WI38 (cell line): Measurements from ENCODE around the gene CBX1.

Experiments used
- H3K4me3 ChIP-seq: 2 replicates; pipeline ENCODE4 v1.5.1; 2011; ENCODE audit warnings: low read depth, mild to moderate bottlenecking, control low read depth, low read length
- CTCF ChIP-seq: IDR thresholded peaks from 2 replicates; pipeline ENCODE4 v1.5.1; 2012; ENCODE audit warnings: low read depth, mild to moderate bottlenecking, control low read depth, low read length

Gene CBX1

GRCh38 chr17:48101012-48101720, at the start of gene CBX1:
TSS of gene CBX1 (minus strand) at chr17:48101478. CDS start at chr17:48077004, 24,474 bp downstream.
- H3K4me3 ChIP-seq, result peak within 1 kb of the TSS; percentile 89
- TF ChIP-seq CTCF, result no peak

GRCh38 chr17:48150597-48151001, 49.3 kb upstream of the CBX1 start:
- no peak overlapping the region for H3K4me3 ChIP-seq
- no peak for TF ChIP-seq CTCF

GRCh38 chr17:48149787-48150463, 48.6 kb upstream of the CBX1 start:
- no peak for TF ChIP-seq CTCF
- no peak overlapping the region for H3K4me3 ChIP-seq

- TF ChIP-seq CTCF, result no peak
These were observed 47.8 kb upstream of the CBX1 start for GRCh38 chr17:48148854-48149786.

GRCh38 chr17:48148029-48148770, 46.9 kb upstream of the CBX1 start:
- H3K4me3 ChIP-seq, result no peak overlapping the region
- no peak for TF ChIP-seq CTCF

More at GRCh38 chr17:48148854-48149786, 47.8 kb upstream of the CBX1 start:
- H3K4me3 ChIP-seq, result no peak overlapping the region

- TF ChIP-seq CTCF, result no peak
These were observed 43.9 kb upstream of the CBX1 start for GRCh38 chr17:48144976-48145798.

More at GRCh38 chr17:48144976-48145798, 43.9 kb upstream of the CBX1 start:
- no peak overlapping the region for H3K4me3 ChIP-seq
